K562 (cell line): ENCODE measurements around the gene CMTM1. TPM values are rescaled to one million over a fixed set of nuclear protein-coding genes. Genes with fewer than 3 reads are reported as not detected.

Experiments used
- BACH1 ChIP-seq: fragments of 200-800 bp; sonication (Bioruptor generic); IDR thresholded peaks from 2 replicates; pipeline ENCODE4 v1.6.1; 2016; ENCODE audit warnings: missing genetic modification characterization, missing compliant biosample characterization
- CC2D1A ChIP-seq: fragments of 450-650 bp; IDR thresholded peaks from 2 replicates; pipeline ENCODE4 v1.6.1; 2017; ENCODE audit warnings: mild to moderate bottlenecking
- FOSL1 ChIP-seq: fragments of 200-800 bp; sonication (Bioruptor generic); conservative IDR thresholded peaks from 2 replicates; pipeline ENCODE4 v1.6.1; 2016; ENCODE audit warnings: missing genetic modification characterization, missing compliant biosample characterization
- GATAD2A ChIP-seq: fragments of 450-650 bp; IDR thresholded peaks from 2 replicates; pipeline ENCODE4 v1.6.1; 2017
- HNRNPH1 ChIP-seq: fragments of 200-400 bp; formaldehyde crosslinking; optimal IDR thresholded peaks from 2 replicates; pipeline ENCODE3; 2017; ENCODE audit warnings: low read depth, mild to moderate bottlenecking, low read length, moderate library complexity
- MNT ChIP-seq, 2 experiments: fragments of 450-650 bp; conservative IDR thresholded peaks; 2 replicates each; pipeline ENCODE4 v1.6.1; 2017; ENCODE audit warnings: mild to moderate bottlenecking in 2 of 2, moderate library complexity in 2 of 2
- NRF1 ChIP-seq, 2 experiments: fragments of 450-650 bp; IDR thresholded peaks in 1 of 2; conservative IDR thresholded peaks in 1 of 2; 2 replicates each; pipeline ENCODE4 v1.6.1; 2014; ENCODE audit warnings: mild to moderate bottlenecking in 2 of 2
- SMARCA4 ChIP-seq: fragments of 450-650 bp; IDR thresholded peaks from 2 replicates; pipeline ENCODE4 v1.6.1; 2016
- ZBED1 ChIP-seq: IDR thresholded peaks from 2 replicates; pipeline ENCODE4 v1.6.1; 2014
- ZNF318 ChIP-seq, 2 experiments: fragments of 450-650 bp; IDR thresholded peaks; 2 replicates each; pipeline ENCODE4 v1.6.1; 2016; ENCODE audit warnings: mild to moderate bottlenecking in 2 of 2, borderline replicate concordance in 1 of 2, low read depth in 1 of 2, moderate library complexity in 1 of 2
- ZNF561 ChIP-seq: fragments of 450-650 bp; formaldehyde crosslinking; conservative IDR thresholded peaks from 2 replicates; pipeline ENCODE4 v1.4.0; 2020; ENCODE audit warnings: mild to moderate bottlenecking, moderate library complexity
- polyA plus RNA-seq, 8 experiments: library from polyadenylated mRNA; depleted of rRNA in 4 of 8; stranded (reverse) in 5 of 8; unstranded in 3 of 8; fragments of >200 nt; fragmentation: Nextera tagmentation in 2 of 8; fragmentation: Illumina TruSeq in 1 of 8; extraction: Ambion mirVana in 2 of 8; extraction: Trizol in 1 of 8; gene quantifications; 2 replicates each; pipeline versions ENCODE4 v1.2.1 to v1.2.3, GENCODE V29; 2011 to 2014; ENCODE audit warnings: inconsistent platforms in 1 of 8, missing spikeins in 1 of 8
- total RNA-seq, 7 experiments: library from RNA; depleted of rRNA in 6 of 7; stranded (reverse); fragments of >200 nt in 6 of 7; fragmentation: Illumina TruSeq in 2 of 7; extraction: Trizol in 2 of 7; gene quantifications; 2 replicates each; pipeline versions ENCODE4 v1.2.1 to v1.2.3, GENCODE V29; 2011 to 2021; ENCODE audit warnings: low replicate concordance in 1 of 7
- TF ChIP-seq, protein P1 (sequence below), 2 experiments: fragments of 150-350 bp in 1 of 2; IDR thresholded peaks; 2 replicates each; pipeline ENCODE4 v1.6.1; 2012 to 2016; ENCODE audit warnings: low read depth in 2 of 2, low read length in 2 of 2, mild to moderate bottlenecking in 1 of 2, moderate library complexity in 1 of 2
- TF ChIP-seq, protein P2 (sequence below): conservative IDR thresholded peaks from 2 replicates; pipeline ENCODE4 v1.6.1; 2011; ENCODE audit warnings: low read depth, mild to moderate bottlenecking, low read length; ENCODE audit not compliant: control insufficient read depth

CMTM1 gene
- total and polyA plus RNA-seq, 9 of the 15 experiments (the other 6 are each of a cell fraction or from before 2014, with no cell fraction given): 0.25 to 2.6 (median 1.1) TPM; not detected in 2

DNA sequence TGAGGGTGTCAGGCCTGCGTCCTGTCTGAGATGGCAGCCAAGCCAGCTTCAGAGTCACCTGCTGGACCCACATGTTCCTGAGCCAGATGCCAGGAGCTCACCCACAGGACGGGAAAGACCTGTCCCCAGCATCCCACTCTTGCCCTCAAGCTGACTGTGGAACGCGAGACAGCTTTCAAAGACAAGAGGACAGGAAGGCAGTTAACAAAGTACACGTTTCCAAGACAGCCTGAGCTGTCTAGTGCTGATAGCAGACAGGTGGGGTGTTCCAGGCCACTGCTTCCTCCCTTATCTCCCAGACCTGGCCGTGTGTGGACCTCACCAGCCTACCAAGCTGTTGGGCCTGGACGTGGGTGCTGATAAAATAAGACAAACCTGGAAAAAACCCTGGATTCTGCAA lies 51.5 kb downstream of the CMTM1 start (continued):
- TF ChIP-seq ZNF318 (IDR thresholded peaks at IDR 0.05; ENCODE audit: borderline replicate concordance in 1 of 2, low read depth in 1 of 2): no peak
- no peak for TF ChIP-seq ZNF561 (CRISPR knock-in tag)
- 0 out of 2 replicates have a peak, but pooled peaks have one; percentile 1 for TF ChIP-seq FOSL1 (tag)
- no peak for TF ChIP-seq HNRNPH1
- 0 out of 2 replicates have a peak, but pooled peaks have one; percentile 68 for TF ChIP-seq ZBED1
- peak; percentile 42; the same call in 1 of the 2 replicates for TF ChIP-seq GATAD2A
- TF ChIP-seq CC2D1A: peak; percentile 85; the same call in 1 of the 2 replicates
- TF ChIP-seq, protein P1, sequence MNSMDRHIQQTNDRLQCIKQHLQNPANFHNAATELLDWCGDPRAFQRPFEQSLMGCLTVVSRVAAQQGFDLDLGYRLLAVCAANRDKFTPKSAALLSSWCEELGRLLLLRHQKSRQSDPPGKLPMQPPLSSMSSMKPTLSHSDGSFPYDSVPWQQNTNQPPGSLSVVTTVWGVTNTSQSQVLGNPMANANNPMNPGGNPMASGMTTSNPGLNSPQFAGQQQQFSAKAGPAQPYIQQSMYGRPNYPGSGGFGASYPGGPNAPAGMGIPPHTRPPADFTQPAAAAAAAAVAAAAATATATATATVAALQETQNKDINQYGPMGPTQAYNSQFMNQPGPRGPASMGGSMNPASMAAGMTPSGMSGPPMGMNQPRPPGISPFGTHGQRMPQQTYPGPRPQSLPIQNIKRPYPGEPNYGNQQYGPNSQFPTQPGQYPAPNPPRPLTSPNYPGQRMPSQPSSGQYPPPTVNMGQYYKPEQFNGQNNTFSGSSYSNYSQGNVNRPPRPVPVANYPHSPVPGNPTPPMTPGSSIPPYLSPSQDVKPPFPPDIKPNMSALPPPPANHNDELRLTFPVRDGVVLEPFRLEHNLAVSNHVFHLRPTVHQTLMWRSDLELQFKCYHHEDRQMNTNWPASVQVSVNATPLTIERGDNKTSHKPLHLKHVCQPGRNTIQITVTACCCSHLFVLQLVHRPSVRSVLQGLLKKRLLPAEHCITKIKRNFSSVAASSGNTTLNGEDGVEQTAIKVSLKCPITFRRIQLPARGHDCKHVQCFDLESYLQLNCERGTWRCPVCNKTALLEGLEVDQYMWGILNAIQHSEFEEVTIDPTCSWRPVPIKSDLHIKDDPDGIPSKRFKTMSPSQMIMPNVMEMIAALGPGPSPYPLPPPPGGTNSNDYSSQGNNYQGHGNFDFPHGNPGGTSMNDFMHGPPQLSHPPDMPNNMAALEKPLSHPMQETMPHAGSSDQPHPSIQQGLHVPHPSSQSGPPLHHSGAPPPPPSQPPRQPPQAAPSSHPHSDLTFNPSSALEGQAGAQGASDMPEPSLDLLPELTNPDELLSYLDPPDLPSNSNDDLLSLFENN (IDR thresholded peaks at IDR 0.05; ENCODE audit: low read depth in 2 of 2, low read length in 2 of 2): peak in 1 of 2 experiments; percentile 73; a peak in 2 of 4 replicates
- peak; percentile 82 for TF ChIP-seq SMARCA4
- TF ChIP-seq NRF1 (conservative IDR thresholded peaks at IDR 0.05 in 1 of 2, IDR thresholded peaks at IDR 0.05 in 1 of 2): 0 out of 4 replicates have a peak, but pooled peaks of 1 of the 2 experiments have one; percentile 11
- TF ChIP-seq MNT (conservative IDR thresholded peaks at IDR 0.05): peak in 1 of 2 experiments; percentile 49; a peak in 2 of 4 replicates
- TF ChIP-seq, protein P2, sequence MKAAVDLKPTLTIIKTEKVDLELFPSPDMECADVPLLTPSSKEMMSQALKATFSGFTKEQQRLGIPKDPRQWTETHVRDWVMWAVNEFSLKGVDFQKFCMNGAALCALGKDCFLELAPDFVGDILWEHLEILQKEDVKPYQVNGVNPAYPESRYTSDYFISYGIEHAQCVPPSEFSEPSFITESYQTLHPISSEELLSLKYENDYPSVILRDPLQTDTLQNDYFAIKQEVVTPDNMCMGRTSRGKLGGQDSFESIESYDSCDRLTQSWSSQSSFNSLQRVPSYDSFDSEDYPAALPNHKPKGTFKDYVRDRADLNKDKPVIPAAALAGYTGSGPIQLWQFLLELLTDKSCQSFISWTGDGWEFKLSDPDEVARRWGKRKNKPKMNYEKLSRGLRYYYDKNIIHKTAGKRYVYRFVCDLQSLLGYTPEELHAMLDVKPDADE: peak; percentile 82
- TF ChIP-seq BACH1 (tag): 0 out of 2 replicates have a peak, but pooled peaks have one; percentile 11
